ENCODE results near the gene CFAP77.

Gene CFAP77

DNA sequence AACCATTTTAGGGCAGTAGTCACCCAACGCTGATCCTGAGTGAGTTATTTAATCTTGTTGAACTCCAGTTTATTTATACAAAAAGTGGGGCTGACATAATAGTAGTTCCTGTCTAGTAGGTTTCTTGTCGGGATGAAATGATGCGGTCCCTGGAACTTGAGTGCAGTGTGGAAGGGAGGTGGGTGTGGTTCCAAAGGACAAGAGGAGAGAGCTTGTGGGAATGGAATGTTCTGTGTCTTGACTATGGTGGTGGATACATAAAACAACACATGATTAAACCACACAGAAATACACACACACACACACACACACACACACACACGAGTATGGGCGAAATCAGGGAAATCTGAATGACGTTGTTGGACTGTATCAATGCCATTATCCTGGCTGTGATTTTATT is 106.3 kb downstream of the CFAP77 start:
- DNase-seq (ENCODE audit: low read depth in 1 of 2, low spot score in 1 of 2) = no peak

DNA sequence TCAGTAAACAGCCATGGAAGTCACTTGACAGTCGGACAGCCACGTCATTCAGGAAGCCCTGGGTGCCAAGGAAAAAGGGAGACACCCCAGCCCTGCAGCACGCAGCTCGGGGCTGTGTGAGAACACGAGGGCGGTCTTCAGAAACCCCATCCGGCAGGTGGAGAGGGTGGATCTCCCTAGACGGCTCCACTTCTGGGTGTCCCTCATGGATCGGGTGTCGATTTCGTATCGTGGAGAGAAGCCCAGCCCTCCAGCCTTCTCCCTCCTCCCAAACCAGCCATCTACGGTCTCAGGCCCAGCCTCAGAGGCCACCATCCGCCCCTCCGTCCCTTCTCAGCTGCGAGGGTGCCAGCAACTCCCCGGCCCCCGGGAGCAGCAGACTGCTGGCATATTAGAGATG is 106.9 kb downstream of the CFAP77 start:
- no peak for DNase-seq (ENCODE audit: low read depth in 1 of 2, low spot score in 1 of 2)

DNA sequence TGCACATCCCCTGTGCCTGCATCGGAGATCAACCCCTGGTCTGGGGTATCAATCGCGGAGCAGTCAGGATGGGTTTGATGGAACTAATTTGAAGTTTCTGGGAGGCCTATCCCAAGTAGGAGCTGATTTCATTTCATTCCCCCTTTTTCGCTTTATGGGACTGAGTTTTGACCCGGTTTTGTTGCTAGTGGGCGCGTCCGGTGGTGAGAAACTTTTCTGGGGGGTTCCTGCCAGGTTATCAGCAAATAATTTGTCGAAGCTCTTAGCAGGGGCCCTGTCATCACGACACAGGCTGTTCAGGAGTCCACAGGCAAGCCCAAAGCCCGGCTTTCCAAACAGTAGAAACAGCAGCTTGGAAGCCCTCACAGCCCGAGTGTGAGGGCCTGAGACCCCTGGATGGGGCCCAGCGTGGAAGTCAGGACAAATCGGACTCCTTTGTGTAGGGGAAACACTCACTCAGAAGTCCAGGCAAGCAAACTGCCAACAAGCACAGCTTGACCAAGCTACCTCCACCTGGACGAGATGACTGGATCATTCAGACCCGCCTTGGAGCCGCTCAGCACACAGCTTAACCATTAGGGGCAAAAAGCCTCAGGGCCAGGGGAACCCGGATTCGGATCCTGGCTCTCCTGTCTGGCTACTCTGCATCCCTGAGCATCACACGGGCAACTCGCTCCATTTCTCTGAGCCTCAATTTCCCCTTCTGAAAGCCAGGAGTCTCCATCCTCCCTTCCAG is 108.0 kb downstream of the CFAP77 start:
- no peak for DNase-seq (ENCODE audit: low read depth in 1 of 2, low spot score in 1 of 2)

DNA sequence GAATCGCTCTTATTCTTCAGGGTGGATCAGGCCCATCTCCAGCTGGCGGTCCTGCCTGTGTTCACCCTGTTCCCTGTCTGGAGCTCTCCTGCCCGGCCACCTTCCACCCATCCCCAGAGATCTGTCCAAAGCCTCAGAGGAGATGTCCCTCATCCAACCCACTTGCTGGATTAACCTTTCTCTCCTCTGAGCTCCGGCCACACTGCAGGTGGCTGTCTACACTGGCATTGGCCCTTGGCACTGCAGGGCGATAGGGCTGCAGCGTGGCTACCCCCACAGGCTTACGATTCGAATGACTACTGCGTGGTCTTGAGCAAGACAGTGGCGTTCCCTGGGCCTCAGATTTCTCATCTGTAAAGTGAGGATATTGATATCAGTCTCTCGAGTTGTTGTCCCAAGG is 108.6 kb downstream of the CFAP77 start:
- DNase-seq (ENCODE audit: low read depth in 1 of 2, low spot score in 1 of 2) = no peak

DNA sequence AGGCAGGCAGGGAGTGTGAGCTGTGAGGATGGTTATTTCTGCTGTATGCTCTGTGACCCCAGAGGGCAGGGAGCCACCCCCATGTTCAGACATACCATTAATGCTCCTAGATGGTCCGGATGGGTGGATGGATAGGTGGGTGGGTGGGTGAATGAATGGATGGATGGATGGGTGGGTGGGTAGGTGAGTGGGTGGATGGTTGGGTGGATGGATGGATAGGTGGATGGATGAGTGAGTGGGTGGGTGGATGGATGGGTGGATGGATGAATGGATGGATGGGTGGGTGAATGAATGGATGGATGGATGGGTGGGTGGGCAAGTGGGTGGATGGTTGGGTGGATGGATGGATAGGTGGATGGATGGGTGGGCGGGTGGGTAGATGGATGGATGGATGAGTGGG is 109.0 kb downstream of the CFAP77 start:
- DNase-seq (ENCODE audit: low read depth in 1 of 2, low spot score in 1 of 2) = no peak

DNA sequence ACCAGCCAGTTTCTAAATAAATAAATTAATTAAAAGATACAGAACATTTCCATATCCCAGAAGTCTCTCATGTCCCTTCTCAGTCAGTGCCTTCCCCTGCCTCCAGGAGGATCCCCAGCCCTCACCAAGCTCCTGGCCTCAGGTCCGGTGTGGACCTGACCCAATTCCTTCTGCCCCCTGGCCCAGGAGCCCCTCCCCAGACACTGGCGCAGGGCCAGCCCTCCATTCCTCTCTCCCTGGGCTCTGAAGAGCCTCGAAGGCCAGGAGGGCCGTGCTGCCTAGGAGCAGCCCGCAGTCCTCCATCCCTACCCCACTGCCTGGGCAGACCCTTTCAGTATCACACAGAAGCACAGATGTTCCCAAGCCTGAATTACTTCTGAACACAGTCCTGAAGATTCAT is 110.6 kb downstream of the CFAP77 start:
- no peak for DNase-seq (ENCODE audit: low read depth in 1 of 2, low spot score in 1 of 2)

DNA sequence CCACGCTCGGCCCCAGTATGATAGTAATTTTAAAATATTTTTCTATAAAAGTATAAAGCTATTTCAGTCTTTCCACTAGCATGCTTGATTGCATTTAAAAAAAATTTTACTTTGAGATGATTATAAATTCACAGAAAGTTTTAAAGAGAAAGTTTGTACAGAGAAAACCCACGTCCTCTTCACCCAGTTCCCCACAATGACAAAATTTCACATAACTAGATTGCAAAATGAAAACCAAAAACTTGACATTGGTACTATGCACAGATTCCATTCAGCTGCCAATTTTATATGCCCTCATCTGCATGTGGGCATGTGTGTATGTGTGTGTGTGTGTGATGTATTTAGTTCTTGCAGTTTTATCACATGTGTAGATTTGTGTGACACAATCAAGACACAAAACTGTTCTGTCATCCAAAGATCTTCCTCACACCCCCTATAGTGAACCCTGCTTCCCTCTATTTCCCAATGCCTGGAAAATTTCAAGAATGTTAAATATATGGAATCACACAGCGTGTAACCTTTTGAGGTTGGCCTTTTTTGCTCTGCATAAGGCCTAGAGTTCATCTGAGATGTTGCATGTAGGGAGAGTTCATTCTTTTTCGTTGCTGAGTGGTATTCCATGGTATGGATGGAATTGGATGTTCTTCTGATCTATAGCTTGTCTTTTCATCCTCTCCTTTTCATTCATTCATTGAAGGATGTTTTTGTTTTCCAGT is 115.5 kb downstream of the CFAP77 start:
- no peak for DNase-seq (ENCODE audit: low read depth in 1 of 2, low spot score in 1 of 2)

DNA sequence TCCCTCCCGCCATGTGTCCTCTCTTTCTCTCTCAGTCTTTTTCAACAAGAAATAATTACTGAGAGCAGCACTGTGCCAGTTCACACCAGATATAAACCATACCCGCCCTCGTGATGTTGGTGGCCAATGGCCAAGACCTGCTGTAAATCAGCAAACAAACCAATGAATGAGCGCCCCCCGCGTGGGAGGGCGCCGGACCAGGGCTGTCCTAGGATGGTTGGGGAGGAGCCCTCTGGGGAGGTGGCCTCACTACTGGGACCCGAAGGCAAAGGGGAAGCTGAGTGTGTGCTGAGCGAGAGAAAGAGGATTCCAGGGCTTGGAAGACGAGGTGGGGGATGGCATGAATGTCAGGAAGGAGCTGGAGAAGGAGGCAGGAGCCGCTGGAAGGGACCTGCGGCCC is 121.2 kb downstream of the CFAP77 start:
- DNase-seq (ENCODE audit: low read depth in 1 of 2, low spot score in 1 of 2) = no peak

DNA sequence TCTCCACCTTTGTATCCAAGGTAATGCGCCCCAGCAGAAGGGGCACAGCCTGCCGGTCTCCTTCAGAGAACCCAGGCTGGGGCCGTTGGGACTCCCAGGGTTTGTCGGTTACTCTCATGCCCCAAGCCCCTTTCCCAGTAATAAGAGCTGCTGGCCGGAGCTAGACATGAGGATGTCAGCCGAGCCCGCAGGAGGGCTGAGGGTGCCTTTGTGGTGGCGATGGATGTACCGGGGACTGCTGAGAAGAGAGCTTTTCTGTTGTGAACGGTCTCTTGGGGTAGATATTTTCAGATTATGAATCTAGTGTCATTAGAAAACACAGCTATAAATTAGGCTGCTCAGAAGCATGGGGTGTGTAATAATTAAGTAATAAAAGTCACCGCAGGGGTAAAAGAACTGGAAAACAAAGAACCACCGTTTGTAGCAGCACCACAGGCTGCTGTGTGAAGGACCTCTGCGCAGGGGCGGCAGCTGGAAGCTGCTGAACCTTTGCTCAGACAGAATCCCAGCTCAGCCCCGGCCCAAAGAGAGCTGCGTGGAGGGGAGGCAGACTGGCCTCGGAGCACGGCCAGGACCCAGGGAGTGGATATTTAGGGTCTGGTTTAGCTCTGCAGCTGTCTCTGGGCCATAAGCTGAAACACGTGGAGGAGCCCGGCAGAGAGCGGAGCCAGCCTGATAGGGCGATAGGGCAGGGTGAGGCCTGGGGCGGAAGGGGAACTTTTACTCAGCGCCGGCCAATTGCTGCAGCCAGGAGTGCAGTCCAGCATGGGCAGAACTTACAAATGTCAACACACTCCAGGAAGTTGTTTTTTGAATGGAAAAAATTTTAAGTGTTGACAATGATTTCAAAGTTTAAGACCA is 121.9 kb downstream of the CFAP77 start:
- no peak for DNase-seq (ENCODE audit: low read depth in 1 of 2, low spot score in 1 of 2)

DNA sequence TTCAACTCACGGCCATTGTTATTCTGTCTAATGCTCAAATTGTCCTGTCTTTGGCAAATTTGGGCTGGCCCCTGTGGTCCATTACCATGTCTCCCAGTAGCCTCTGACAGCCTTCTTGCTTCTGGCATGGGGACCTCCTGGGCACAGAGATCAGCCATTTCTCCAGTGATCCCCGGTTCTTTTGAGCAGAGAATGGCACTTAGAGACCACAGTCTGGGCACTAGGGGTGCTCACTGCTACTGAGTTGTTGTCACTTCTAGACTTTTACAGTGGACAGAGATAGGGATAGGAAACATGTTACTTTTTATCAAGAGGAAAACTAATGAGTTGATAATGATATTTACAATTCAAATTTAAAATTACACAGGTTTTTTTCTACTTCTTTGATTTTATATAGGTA is 124.8 kb downstream of the CFAP77 start:
- no peak for DNase-seq (ENCODE audit: low read depth in 1 of 2, low spot score in 1 of 2)

DNA sequence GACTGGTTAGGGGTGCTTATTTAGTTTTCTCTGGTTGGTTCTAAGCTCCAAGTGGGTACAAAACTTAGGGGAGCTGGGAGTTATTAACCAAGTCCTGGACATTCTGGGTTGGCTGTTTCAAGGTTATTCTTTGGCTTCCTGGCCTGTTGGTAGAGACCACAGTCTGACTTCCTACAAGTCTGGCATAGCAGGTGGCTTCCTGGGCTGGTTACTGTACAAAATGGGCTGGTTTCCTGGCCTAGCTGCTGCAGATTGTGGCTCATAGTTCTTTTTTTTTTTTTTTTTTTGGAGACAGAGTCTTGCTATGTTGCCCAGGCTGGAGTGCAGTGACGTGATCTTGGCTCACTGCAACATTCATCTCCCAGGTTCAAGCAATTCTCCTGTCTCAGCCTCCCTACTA is 126.1 kb downstream of the CFAP77 start:
- no peak for DNase-seq (ENCODE audit: low read depth in 1 of 2, low spot score in 1 of 2)

DNA sequence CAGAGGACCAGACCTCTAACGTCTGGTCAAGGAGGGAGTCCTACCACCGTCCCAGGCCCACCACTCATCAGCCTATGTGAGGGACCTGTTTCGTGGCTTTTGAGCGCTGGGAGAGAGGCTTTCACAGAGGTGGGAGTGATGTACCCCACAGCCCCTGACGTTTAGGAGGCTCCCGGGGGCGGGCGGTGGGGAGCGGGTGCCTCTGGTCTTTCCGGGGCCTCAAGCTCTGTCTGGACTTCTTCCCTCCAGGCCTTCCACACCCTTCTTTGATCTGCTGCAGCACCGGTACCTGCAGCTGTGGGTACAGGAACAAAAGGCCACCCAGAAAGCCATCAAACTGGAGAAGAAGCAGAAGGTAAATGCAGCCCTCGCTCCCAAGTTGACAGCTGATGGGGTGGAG is 127.3 kb downstream of the CFAP77 start:
- no peak for DNase-seq (ENCODE audit: low read depth in 1 of 2, low spot score in 1 of 2)

DNA sequence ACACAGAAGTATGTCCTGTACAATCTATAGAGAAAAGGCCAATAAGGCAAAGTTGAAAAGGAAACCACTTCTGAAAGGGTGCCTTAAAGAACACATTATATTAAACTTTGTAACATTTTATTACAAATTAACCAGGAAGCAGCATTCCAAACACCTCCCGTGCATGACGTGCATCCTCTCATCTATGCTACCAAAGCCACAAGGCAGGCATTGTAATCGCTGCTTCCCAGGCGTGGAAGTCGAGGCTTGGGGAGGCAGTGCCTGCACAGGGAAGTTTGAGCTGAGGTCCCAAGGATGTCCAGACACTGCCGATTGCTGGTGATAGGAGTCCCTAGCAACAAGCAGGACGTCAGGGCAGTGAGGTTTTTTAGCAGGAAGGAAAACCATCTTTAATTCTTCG is 128.1 kb downstream of the CFAP77 start:
- no peak for DNase-seq (ENCODE audit: low read depth in 1 of 2, low spot score in 1 of 2)

DNA sequence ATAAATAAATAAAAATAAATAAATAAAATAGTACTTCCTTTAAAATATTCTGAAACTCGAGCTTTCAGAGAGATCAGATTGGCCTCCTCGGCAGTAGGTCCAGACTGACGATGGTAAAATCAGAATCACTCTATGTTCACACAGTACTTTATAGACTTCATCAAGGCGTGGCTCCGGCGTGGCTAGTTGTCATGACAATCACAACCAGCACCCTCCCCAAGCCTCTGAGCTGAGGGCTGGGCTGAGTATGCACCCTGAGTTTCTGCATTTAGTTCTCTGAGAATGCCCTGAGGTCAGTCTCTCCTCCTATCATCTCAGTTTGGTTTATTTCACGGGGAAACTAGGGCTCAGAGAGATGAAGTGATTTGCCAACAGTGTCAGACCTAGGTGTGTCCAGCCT is 129.1 kb downstream of the CFAP77 start:
- DNase-seq (ENCODE audit: low read depth in 1 of 2, low spot score in 1 of 2) = no peak

DNA sequence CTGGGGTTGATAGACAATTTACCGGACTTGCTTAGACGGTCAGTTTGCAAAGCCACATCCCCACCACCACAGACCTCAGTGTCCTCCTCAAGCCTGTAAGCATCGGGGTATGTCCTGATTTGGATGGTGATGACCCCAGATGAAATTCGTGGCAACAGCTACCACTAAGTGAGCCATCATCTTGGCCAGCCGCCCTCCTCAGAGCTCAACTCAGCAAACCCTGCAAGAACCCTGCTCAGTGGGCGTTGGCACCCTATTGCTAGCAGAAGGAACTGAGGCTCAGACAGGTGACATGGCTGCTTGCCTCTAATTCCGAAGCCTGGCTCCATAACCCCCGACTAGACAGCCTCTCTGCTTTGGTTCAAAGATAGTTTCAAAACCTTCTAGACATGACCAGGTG is 131.0 kb downstream of the CFAP77 start:
- DNase-seq (ENCODE audit: low read depth in 1 of 2, low spot score in 1 of 2) = no peak

DNA sequence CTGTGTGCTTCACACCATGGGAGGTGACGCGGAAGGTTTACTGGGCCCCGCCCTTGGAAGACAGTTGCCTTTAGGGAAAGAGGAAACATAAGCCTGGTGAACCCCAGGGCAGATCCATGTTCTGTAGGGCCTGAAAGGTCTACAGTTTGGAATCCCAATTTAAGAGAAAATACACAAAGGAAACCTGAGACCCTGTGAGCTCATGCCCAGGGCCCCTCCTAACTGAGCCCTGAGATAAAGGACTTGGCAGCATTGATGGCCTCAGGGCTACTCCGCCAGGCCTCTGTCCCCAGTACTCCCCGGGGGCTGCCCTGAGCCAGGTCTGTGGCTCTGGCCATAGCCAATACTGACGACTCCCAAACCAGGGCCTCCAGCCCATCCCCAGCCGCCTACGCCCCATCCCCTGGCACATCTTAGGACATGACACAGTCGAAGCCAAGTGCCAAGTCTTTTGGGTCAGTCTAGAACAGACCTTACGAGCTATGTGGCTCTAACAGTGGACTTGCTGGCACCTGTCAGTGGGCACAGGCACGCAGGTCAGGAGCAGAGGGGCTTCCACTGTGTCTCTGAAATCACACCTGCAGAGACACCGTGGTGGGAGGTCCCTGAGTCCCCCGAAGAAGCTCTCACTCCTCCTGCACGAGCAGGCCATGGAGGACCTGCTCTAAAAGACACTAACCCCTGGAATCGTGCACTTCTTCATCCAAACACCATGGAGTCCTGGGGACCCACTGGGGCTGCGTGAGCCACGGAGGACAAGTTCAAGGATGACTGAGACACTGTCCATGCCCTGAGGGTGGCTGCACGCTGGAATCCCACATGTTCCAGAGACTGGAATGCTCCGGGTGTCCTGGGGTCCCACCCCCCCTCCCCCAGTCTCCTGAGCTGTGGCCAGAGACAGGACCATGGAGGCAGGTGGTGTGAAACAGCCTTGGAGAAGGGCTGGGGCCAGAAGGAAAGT is 132.1 kb downstream of the CFAP77 start:
- no peak for DNase-seq (ENCODE audit: low read depth in 1 of 2, low spot score in 1 of 2)

DNA sequence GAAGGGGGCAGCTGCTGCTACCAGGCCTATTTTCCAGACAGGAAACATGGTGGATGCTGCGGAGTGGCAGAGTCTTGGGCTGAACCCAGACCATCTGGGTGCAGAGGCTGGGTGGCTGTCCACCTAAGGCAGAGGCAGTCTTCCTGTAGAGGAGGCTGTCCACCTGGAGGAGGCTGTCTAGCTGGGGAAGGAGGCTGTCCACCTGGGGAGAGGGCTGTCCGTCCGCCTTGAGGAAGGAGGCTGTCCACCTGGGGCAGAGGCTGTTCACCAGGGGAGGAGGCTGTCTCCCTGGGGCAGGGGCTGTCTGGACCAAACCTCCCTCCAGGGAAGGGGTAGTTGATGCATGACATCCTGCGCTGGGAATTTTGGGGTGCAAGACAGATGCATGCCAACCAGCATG is 133.2 kb downstream of the CFAP77 start:
- DNase-seq (ENCODE audit: low read depth in 1 of 2, low spot score in 1 of 2) = no peak

DNA sequence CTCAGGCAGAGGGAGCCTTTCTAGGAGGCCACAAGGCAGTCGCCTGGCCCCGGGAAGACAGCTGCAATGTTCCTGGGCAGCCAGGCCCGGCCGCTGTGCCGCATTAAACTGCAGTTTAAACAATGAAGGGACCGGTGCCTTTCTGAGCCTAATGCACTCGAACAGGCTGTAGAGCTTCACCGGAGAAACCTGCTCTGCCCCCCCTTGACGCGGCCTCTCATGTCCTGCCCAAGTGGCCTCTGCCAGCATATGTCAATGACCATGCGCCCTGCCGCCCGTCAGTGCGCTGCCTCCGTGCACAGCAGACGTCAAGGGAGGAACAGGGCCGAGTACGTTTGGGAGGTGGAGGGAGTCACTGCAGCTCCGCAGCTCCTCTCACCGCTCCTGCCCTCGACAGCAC is 133.9 kb downstream of the CFAP77 start:
- no peak for DNase-seq (ENCODE audit: low read depth in 1 of 2, low spot score in 1 of 2)

DNA sequence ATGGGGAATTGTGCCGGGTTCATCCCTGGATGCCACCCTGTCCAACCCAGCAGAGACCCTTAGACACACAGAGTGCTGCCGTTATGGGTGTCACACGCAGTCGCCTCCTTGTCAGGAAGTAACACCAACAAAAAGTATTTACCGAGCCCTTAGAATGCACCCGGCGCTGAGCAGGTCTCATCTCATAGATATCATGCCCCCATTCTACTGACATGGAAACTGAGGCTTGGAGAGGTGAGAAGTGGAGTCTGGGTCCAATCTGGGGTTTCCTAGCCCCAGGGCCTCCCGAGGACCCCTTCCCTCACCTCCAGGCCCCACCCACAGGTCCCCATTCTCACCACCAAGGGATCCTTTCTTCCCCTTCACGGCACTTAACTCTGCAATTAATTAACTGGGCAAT is 135.6 kb downstream of the CFAP77 start:
- DNase-seq (ENCODE audit: low read depth in 1 of 2, low spot score in 1 of 2) = no peak

DNA sequence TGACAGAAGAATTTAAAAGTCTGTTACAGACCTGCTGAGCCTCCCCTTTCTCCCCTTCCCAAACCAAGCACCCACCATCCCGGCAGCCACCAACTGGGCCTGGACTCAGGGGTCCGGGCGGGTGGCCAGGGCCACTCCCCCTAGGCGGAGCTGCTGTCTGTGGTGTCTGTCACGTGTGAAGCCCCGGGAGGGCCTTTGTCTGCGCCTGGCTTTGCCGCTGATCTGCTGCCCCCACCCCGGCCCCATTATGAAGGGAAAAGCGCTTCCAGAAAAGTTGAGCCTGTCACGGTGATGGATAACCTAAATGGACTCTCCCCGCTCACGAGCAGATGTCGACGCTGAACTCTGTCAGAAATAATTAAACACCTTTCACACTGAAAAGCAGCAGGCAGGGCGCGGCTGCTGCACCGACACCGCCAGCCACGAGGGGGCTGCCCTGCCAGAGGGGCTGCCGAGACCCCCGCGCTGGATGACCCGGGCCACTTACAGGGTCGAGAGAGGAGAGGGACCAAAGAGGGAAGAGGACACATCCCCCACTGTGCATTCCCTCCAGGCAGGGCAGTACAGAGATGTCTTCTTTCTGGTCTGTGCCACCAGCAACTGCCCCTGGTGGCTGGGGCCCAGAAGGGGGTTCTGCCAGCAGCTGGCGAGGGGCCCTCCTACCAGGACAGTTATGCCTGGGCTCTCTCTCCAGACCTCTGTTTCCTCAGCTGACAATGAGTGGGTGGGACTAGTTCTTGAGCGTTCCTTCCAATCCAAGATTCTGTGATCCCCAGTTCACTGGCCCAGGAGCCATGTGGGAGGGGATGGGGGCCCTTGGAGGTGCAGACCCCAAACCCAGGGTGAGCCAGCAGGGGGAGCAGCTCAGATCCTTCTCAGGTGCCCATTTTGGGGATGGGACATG is 136.4 kb downstream of the CFAP77 start:
- DNase-seq (ENCODE audit: low read depth in 1 of 2, low spot score in 1 of 2) = no peak
